Trophoblast cell (in vitro differentiated cells and primary cell): ENCODE measurements around the gene PRSS48.
"Not testable (repeated sequence)": the region's sequence is repeated elsewhere in the genome, so short reads cannot be mapped to it uniquely, and the experiment has no call there.

Source experiments
- DNase-seq, 2 donors: peaks; one replicate each; pipeline ENCODE4 v3.0.0-alpha.2; 2016
- H2AFZ ChIP-seq: 2 replicates; pipeline ENCODE4 v1.6.1; 2013; ENCODE audit warnings: low read length, moderate library complexity, mild to moderate bottlenecking; ENCODE audit not compliant: insufficient read depth, poor library complexity
- H2AK5ac ChIP-seq: 2 replicates; pipeline ENCODE4 v1.6.1; 2013; ENCODE audit warnings: mild to moderate bottlenecking, low read length
- H2BK120ac ChIP-seq: 2 replicates; pipeline ENCODE4 v1.6.1; 2013; ENCODE audit warnings: low read length, mild to moderate bottlenecking, moderate library complexity; ENCODE audit not compliant: insufficient read depth, poor library complexity
- H2BK12ac ChIP-seq: 2 replicates; pipeline ENCODE4 v1.6.1; 2013; ENCODE audit warnings: mild to moderate bottlenecking, low read length, moderate library complexity
- H2BK5ac ChIP-seq: 2 replicates; pipeline ENCODE4 v1.6.1; 2013; ENCODE audit warnings: low read length, low read depth, moderate library complexity, mild to moderate bottlenecking; ENCODE audit not compliant: poor library complexity
- H3K14ac ChIP-seq: 2 replicates; pipeline ENCODE4 v1.6.1; 2013; ENCODE audit warnings: mild to moderate bottlenecking, low read length
- H3K18ac ChIP-seq: 2 replicates; pipeline ENCODE4 v1.6.1; 2013; ENCODE audit warnings: mild to moderate bottlenecking, low read length
- H3K23ac ChIP-seq: 2 replicates; pipeline ENCODE4 v1.6.1; 2013; ENCODE audit warnings: low read length
- H3K27ac ChIP-seq: 2 replicates; pipeline ENCODE4 v1.5.1; 2013; ENCODE audit warnings: low read depth, mild to moderate bottlenecking, inconsistent platforms, low read length, moderate library complexity
- H3K27me3 ChIP-seq: 2 replicates; pipeline ENCODE4 v1.6.1; 2013; ENCODE audit warnings: inconsistent platforms, mild to moderate bottlenecking, low read length, moderate library complexity; ENCODE audit not compliant: insufficient read depth
- H3K36me3 ChIP-seq, 2 experiments: 1 replicate in 1 of 2; 2 replicates in 1 of 2; pipeline ENCODE4 v1.6.1; 2013; ENCODE audit warnings: low read length in 2 of 2, mild to moderate bottlenecking in 2 of 2, moderate library complexity in 1 of 2; ENCODE audit not compliant: insufficient read depth in 2 of 2, control insufficient read depth in 1 of 2
- H3K4ac ChIP-seq: 2 replicates; pipeline ENCODE4 v1.6.1; 2013; ENCODE audit warnings: low read depth, mild to moderate bottlenecking, low read length, moderate library complexity
- H3K4me1 ChIP-seq, 2 experiments: 1 replicate in 1 of 2; 2 replicates in 1 of 2; pipeline ENCODE4 v1.6.1; 2013; ENCODE audit warnings: low read length in 2 of 2, mild to moderate bottlenecking in 2 of 2, moderate library complexity in 1 of 2; ENCODE audit not compliant: insufficient read depth in 2 of 2, control insufficient read depth in 1 of 2
- H3K4me2 ChIP-seq: 2 replicates; pipeline ENCODE4 v1.6.1; 2013; ENCODE audit warnings: inconsistent platforms, mild to moderate bottlenecking, low read length, moderate library complexity
- H3K4me3 ChIP-seq: 2 replicates; pipeline ENCODE4 v1.5.1; 2013; ENCODE audit warnings: mild to moderate bottlenecking, low read depth, low read length, inconsistent platforms
- H3K79me1 ChIP-seq: one replicate; pipeline ENCODE4 v1.6.1; 2013; ENCODE audit warnings: low read length
- H3K79me2 ChIP-seq: 2 replicates; pipeline ENCODE4 v1.6.1; 2013; ENCODE audit warnings: low read length, mild to moderate bottlenecking; ENCODE audit not compliant: control insufficient read depth, insufficient read depth, poor library complexity
- H3K9ac ChIP-seq: 2 replicates; pipeline ENCODE4 v1.6.1; 2013; ENCODE audit warnings: mild to moderate bottlenecking, low read length
- H3K9me3 ChIP-seq: 2 replicates; pipeline ENCODE4 v1.6.1; 2013; ENCODE audit warnings: low read depth, mild to moderate bottlenecking, control low read depth, inconsistent platforms, low read length; ENCODE audit not compliant: insufficient read depth
- H4K12ac ChIP-seq: 2 replicates; pipeline ENCODE4 v1.6.1; 2013; ENCODE audit warnings: low read depth, mild to moderate bottlenecking, low read length, moderate library complexity
- H4K8ac ChIP-seq: 2 replicates; pipeline ENCODE4 v1.6.1; 2013; ENCODE audit warnings: low read depth, mild to moderate bottlenecking, low read length, moderate library complexity
- H4K91ac ChIP-seq: one replicate; pipeline ENCODE4 v1.6.1; 2013; ENCODE audit warnings: low read depth, mild to moderate bottlenecking, low read length, moderate library complexity
- WGBS: extraction: QIAGEN DNeasy Blood & Tissue Kit; methylation state at CpG from one replicate; pipeline ENCODE4 v1.1.7; 2013; ENCODE audit warnings: missing lambda C conversion rate; ENCODE audit not compliant: insufficient read length, insufficient coverage; ENCODE audit errors: extremely low coverage; 5-methylcytosine and 5-hydroxymethylcytosine counted together

PRSS48 gene

GRCh38 chr4:151255226-151255625, 21.7 kb upstream of the PRSS48 start:
- H4K8ac ChIP-seq, H3K79me2 ChIP-seq, H2BK5ac ChIP-seq, H3K36me3 ChIP-seq, H3K79me1 ChIP-seq, H2AFZ ChIP-seq, H3K27me3 ChIP-seq, H3K4me2 ChIP-seq, H4K12ac ChIP-seq, H2BK12ac ChIP-seq, H2BK120ac ChIP-seq, H3K23ac ChIP-seq, H3K14ac ChIP-seq, H3K9me3 ChIP-seq, H2AK5ac ChIP-seq, H3K4ac ChIP-seq, H3K18ac ChIP-seq, H3K4me3 ChIP-seq, DNase-seq, H3K4me1 ChIP-seq, H3K27ac ChIP-seq, H4K91ac ChIP-seq, H3K9ac ChIP-seq: not testable (repeated sequence)
- no CpG with 5 or more reads among the region's 28 CpGs for WGBS

- H3K4me2 ChIP-seq, H2BK12ac ChIP-seq, H3K4ac ChIP-seq, H2BK5ac ChIP-seq, H2BK120ac ChIP-seq, H3K18ac ChIP-seq, H3K79me1 ChIP-seq, H2AK5ac ChIP-seq, H3K23ac ChIP-seq, H3K36me3 ChIP-seq, H4K8ac ChIP-seq, H3K9me3 ChIP-seq, H4K91ac ChIP-seq, H3K9ac ChIP-seq, H3K4me3 ChIP-seq, H3K4me1 ChIP-seq, H4K12ac ChIP-seq, H3K14ac ChIP-seq, H2AFZ ChIP-seq, DNase-seq, H3K79me2 ChIP-seq, H3K27ac ChIP-seq, H3K27me3 ChIP-seq: not testable (repeated sequence)
- no CpG with 5 or more reads among the region's 17 CpGs for WGBS
These were observed 21.3 kb upstream of the PRSS48 start for GRCh38 chr4:151255680-151256079.

GRCh38 chr4:151256134-151256533, 20.8 kb upstream of the PRSS48 start:
- WGBS, result no CpG with 5 or more reads among the region's 2 CpGs
- Histone ChIP-seq H4K8ac (no peak overlapping the region), H2BK12ac (no peak overlapping the region), H3K9me3 (no peaks in the 10 kb centered on the region), H3K27ac (no peak overlapping the region), H3K4me1 (no peaks in the 10 kb centered on the region), H2AK5ac (no peak overlapping the region), H3K23ac (no peak overlapping the region), H3K18ac (no peak overlapping the region), H3K4ac (no peak overlapping the region), H4K12ac (no peak overlapping the region), H2BK5ac (no peak overlapping the region), H3K4me3 (no peak overlapping the region), H3K79me1 (no peaks in the 10 kb centered on the region), H3K4me2 (no peak overlapping the region), H3K27me3 (no peaks in the 10 kb centered on the region), H2AFZ (no peak overlapping the region), H3K14ac (no peak overlapping the region), H3K9ac (no peak overlapping the region), H3K79me2 (peaks cover 1% of the 10 kb centered on the region), H4K91ac (no peak overlapping the region), H2BK120ac (no peak overlapping the region), H3K36me3 (no peaks in the 10 kb centered on the region)
- DNase-seq, result no peak

- Histone ChIP-seq H2AFZ (no peak overlapping the region), H3K79me1 (no peaks in the 10 kb centered on the region), H3K14ac (no peak overlapping the region), H3K9ac (no peak overlapping the region), H3K4me1 (peaks cover 1 to 3% of the 10 kb centered on the region in 2 experiments), H3K79me2 (peaks cover 1% of the 10 kb centered on the region), H3K4me2 (no peak overlapping the region), H3K4me3 (no peak overlapping the region), H4K8ac (no peak overlapping the region), H4K91ac (no peak overlapping the region), H3K23ac (no peak overlapping the region), H2AK5ac (no peak overlapping the region), H3K27me3 (no peaks in the 10 kb centered on the region), H3K27ac (no peak overlapping the region), H3K4ac (no peak overlapping the region), H3K9me3 (no peaks in the 10 kb centered on the region), H2BK120ac (no peak overlapping the region), H2BK5ac (no peak overlapping the region), H2BK12ac (no peak overlapping the region), H4K12ac (no peak overlapping the region), H3K36me3 (no peaks in the 10 kb centered on the region), H3K18ac (no peak overlapping the region)
- no CpG with 5 or more reads among the region's 4 CpGs for WGBS
- no peak for DNase-seq
These were observed 19.3 kb upstream of the PRSS48 start for GRCh38 chr4:151257704-151258103.
